Keratinocyte (primary cell): ENCODE data around the gene ANKRD55. TPM values are rescaled to one million over a fixed set of nuclear protein-coding genes. Genes with fewer than 3 reads are reported as not detected.
A peak's percentile ranks its signal among the peaks of the same experiment; 100 is the strongest.

Source experiments
- DNase-seq: peaks from one replicate; pipeline ENCODE4 v3.0.0-alpha.2; 2011; ENCODE audit warnings: low read depth, missing footprints, low spot score
- FAIRE-seq: peaks from 2 replicates; lab custom pipeline; 2011; peaks lifted over from hg19 to GRCh38; lab: Jason Lieb, UNC
- H2AFZ ChIP-seq: 2 replicates; pipeline ENCODE4 v1.6.0; 2012; ENCODE audit warnings: low read length, control low read depth, inconsistent platforms; ENCODE audit not compliant: control insufficient read depth
- H3K27ac ChIP-seq: 2 replicates; pipeline ENCODE4 v1.5.1; 2011; ENCODE audit warnings: low read length; ENCODE audit not compliant: control insufficient read depth, insufficient read depth
- H3K27me3 ChIP-seq: 3 replicates; pipeline ENCODE4 v1.6.0; 2011; ENCODE audit warnings: low read length; ENCODE audit not compliant: control insufficient read depth, insufficient read depth; ENCODE audit errors: extremely low read depth
- H3K36me3 ChIP-seq, 2 experiments: 2 replicates in 1 of 2; 3 replicates in 1 of 2; pipeline ENCODE4 v1.5.1; 2011; ENCODE audit warnings: low read length in 2 of 2, mild to moderate bottlenecking in 1 of 2; ENCODE audit not compliant: control insufficient read depth in 2 of 2, insufficient read depth in 2 of 2; ENCODE audit errors: extremely low read depth in 1 of 2
- H3K4me1 ChIP-seq: 3 replicates; pipeline ENCODE4 v1.5.1; 2011; ENCODE audit warnings: low read length; ENCODE audit not compliant: control insufficient read depth, insufficient read depth; ENCODE audit errors: extremely low read depth
- H3K4me2 ChIP-seq: 3 replicates; pipeline ENCODE4 v1.6.0; 2011; ENCODE audit warnings: low read depth, low read length; ENCODE audit not compliant: control insufficient read depth, insufficient read depth; ENCODE audit errors: extremely low read depth
- H3K4me3 ChIP-seq, 3 experiments: fragments of 200-600 bp in 1 of 3; sonication (generic) in 1 of 3; 2 replicates in 2 of 3; 3 replicates in 1 of 3; pipeline ENCODE4 v1.5.1; 2011 to 2016; ENCODE audit warnings: low read length in 3 of 3, mild to moderate bottlenecking in 3 of 3, control low read depth in 2 of 3, inconsistent platforms in 1 of 3, low read depth in 1 of 3, mixed read lengths in 1 of 3, mixed run types in 1 of 3, moderate library complexity in 1 of 3; ENCODE audit not compliant: control insufficient read depth in 2 of 3, insufficient read depth in 2 of 3; ENCODE audit errors: extremely low read depth in 1 of 3
- H3K79me2 ChIP-seq: 2 replicates; pipeline ENCODE4 v1.6.0; 2012; ENCODE audit warnings: low read length; ENCODE audit not compliant: control insufficient read depth, insufficient read depth
- H3K9ac ChIP-seq: 3 replicates; pipeline ENCODE4 v1.6.0; 2011; ENCODE audit warnings: low read length; ENCODE audit not compliant: control insufficient read depth, insufficient read depth; ENCODE audit errors: extremely low read depth
- H3K9me1 ChIP-seq: 3 replicates; pipeline ENCODE4 v1.6.0; 2011; ENCODE audit warnings: low read length; ENCODE audit not compliant: control insufficient read depth, insufficient read depth; ENCODE audit errors: extremely low read depth
- H3K9me3 ChIP-seq: 2 replicates; pipeline ENCODE4 v1.5.1; 2012; ENCODE audit warnings: low read depth, low read length; ENCODE audit not compliant: control insufficient read depth
- H4K20me1 ChIP-seq: 3 replicates; pipeline ENCODE4 v1.6.0; 2011; ENCODE audit warnings: low read length; ENCODE audit not compliant: control insufficient read depth, insufficient read depth; ENCODE audit errors: extremely low read depth
- EZH2 ChIP-seq: IDR thresholded peaks from one replicate; pipeline ENCODE4 v1.6.1; 2012; ENCODE audit warnings: inconsistent platforms, mild to moderate bottlenecking, low read length, moderate library complexity
- dilution Hi-C: fragments of 300-500 bp; cut with MboI; formaldehyde crosslinking; loops from one replicate; pipeline ENCODE4 v1.7.0; 2020; ENCODE audit warnings: low sequenced_read_pairs; ENCODE audit not compliant: extremely low pct_ligation_motif_present
- polyA plus RNA-seq, 5 experiments: library from polyadenylated mRNA; depleted of rRNA in 3 of 5; stranded (reverse) in 3 of 5; stranded (forward) in 1 of 5; unstranded in 1 of 5; fragments of >200 nt; gene quantifications; 1 replicate in 1 of 5; 2 replicates in 3 of 5; 3 replicates in 1 of 5; pipeline versions ENCODE4 v1.2.1 to v1.2.3, GENCODE V29; 2011 to 2012; ENCODE audit warnings: missing spikeins in 2 of 5, low read depth in 1 of 5, low replicate concordance in 1 of 5
- TF ChIP-seq, protein P1 (sequence below), 3 experiments: IDR thresholded peaks in 1 of 3; conservative IDR thresholded peaks in 1 of 3; optimal IDR thresholded peaks in 1 of 3; 2 replicates in 2 of 3; 3 replicates in 1 of 3; pipeline versions ENCODE3 to v1.5.1; 2011; ENCODE audit warnings: low read length in 3 of 3, mild to moderate bottlenecking in 3 of 3, moderate library complexity in 2 of 3, control low read depth in 1 of 3, inconsistent platforms in 1 of 3; ENCODE audit not compliant: insufficient read depth in 2 of 3; ENCODE audit errors: extremely low read depth in 1 of 3

ANKRD55 gene
- polyA plus RNA-seq, 1 donor (not counting 4 experiments of a cell fraction or from before 2014, with no cell fraction given), result not detected

DNA sequence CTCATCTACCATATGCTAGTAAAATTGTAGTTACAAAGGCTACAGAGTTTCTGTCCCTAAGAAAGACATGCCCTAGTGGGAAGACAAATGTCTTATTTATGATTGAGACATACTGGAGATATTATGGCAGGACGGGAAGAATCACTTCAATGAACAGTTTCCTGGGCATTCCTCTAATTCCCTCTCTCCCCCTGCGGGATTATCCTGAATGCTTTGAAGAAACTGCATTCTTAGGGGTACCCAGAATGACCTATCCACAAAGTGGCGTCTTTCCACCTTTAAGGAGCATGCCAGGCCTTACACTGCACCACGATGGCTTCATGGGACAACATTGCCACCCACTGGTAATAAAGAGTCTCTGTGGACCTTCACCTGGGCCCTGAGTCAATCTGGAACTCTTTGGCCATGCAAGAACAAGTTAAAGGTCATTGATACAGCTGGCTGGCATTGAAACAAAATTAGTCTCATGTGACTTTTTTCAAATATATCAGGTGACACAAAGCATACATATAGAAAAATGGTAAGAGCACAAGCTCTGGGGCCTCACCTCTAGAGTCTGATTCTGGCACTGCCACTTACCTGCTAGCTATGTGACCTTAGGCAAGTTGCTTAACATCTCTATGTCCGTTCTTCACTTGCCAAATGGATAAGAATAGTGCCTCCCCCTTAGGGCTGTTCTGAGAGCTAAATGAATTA lies 32.0 kb downstream of the ANKRD55 start:
- Histone ChIP-seq H3K9me1 (no peaks in the 10 kb centered on the region), H2AFZ (no peak overlapping the region), H3K4me1 (no peaks in the 10 kb centered on the region), H4K20me1 (no peaks in the 10 kb centered on the region), H3K36me3 (no peaks in the 10 kb centered on the region), H3K4me2 (no peak overlapping the region), H3K27me3 (no peaks in the 10 kb centered on the region), H3K27ac (no peak overlapping the region), H3K4me3 (no peak overlapping the region), H3K9ac (no peak overlapping the region), H3K79me2 (no peaks in the 10 kb centered on the region), H3K9me3 (no peaks in the 10 kb centered on the region)
- FAIRE-seq, result peak; percentile 58
- dilution Hi-C loops, result no loop called here
- TF ChIP-seq, protein P1, sequence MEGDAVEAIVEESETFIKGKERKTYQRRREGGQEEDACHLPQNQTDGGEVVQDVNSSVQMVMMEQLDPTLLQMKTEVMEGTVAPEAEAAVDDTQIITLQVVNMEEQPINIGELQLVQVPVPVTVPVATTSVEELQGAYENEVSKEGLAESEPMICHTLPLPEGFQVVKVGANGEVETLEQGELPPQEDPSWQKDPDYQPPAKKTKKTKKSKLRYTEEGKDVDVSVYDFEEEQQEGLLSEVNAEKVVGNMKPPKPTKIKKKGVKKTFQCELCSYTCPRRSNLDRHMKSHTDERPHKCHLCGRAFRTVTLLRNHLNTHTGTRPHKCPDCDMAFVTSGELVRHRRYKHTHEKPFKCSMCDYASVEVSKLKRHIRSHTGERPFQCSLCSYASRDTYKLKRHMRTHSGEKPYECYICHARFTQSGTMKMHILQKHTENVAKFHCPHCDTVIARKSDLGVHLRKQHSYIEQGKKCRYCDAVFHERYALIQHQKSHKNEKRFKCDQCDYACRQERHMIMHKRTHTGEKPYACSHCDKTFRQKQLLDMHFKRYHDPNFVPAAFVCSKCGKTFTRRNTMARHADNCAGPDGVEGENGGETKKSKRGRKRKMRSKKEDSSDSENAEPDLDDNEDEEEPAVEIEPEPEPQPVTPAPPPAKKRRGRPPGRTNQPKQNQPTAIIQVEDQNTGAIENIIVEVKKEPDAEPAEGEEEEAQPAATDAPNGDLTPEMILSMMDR (optimal IDR thresholded peaks at IDR 0.05 in 1 of 3, IDR thresholded peaks at IDR 0.05 in 1 of 3, conservative IDR thresholded peaks at IDR 0.05 in 1 of 3; ENCODE audit: extremely low read depth in 1 of 3, insufficient read depth in 2 of 3, low read length in 3 of 3), result peak; percentile 74 to 92 (median 78)
- no peak for TF ChIP-seq EZH2
- peak; percentile 17 for DNase-seq

DNA sequence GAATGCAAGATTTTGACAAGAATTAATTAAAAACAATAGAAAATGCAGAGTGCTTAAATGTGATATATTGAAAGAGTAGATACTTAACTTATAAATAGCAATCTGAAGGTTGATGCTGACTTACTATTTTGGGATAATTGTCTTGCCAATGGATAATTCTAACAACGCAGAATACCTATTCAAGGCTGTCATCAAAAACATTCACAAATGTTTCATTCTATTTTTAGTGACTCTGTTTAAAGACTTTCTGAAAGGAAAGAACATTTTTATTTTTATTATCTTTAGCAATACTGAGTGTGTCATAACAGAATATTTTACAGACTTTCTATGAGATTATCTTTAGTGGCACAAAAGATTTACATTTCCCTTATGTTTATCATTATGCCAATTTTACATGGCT lies 38.1 kb downstream of the ANKRD55 start:
- Histone ChIP-seq H3K27ac (no peak overlapping the region), H4K20me1 (no peaks in the 10 kb centered on the region), H3K9ac (no peak overlapping the region), H3K36me3 (no peaks in the 10 kb centered on the region), H3K9me3 (no peaks in the 10 kb centered on the region), H2AFZ (no peak overlapping the region), H3K79me2 (no peaks in the 10 kb centered on the region), H3K4me2 (no peak overlapping the region), H3K9me1 (no peaks in the 10 kb centered on the region), H3K4me1 (no peaks in the 10 kb centered on the region), H3K4me3 (no peak overlapping the region), H3K27me3 (no peaks in the 10 kb centered on the region)
- TF ChIP-seq, protein P1 (optimal IDR thresholded peaks at IDR 0.05 in 1 of 3, IDR thresholded peaks at IDR 0.05 in 1 of 3, conservative IDR thresholded peaks at IDR 0.05 in 1 of 3; ENCODE audit: extremely low read depth in 1 of 3, insufficient read depth in 2 of 3, low read length in 3 of 3), result no peak
- TF ChIP-seq EZH2, result no peak
- dilution Hi-C loops, result no loop called here
- no peak for DNase-seq
- FAIRE-seq, result no peak
